NCI-H2029 (cell line): ENCODE data around the gene ISLR.

ENCODE experiments used
- DNase-seq: peaks from one replicate; lab custom pipeline; 2025; lab: John Stamatoyannopoulos, UW

ISLR gene

DNA sequence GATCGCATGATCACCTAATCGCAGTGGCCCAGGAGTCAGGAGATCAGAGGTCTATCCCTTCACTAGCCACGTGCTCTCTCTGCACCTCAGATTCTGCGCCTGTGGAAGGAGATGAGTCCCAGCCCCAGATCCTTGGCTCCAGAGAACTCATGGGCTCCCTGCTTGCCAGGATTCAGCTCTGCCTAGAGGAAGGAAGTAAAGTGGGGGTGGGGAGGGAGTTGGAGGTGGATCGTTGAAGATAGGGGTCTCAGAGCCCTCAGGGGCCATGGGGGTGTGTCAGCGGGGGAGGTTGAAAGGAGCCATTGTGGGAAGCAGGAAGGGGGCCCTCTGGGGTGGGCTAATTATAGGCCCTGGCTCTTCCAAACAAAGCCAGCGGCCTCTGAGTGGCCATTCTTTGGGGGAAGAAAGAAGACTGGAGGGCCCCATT, 40.4 kb downstream of the ISLR start:
- DNase-seq: no peak

- no peak for DNase-seq
Measured at GRCh38 chr15:74214324-74215021, 41.0 kb downstream of the ISLR start.

- no peak for DNase-seq
Measured at GRCh38 chr15:74215958-74216357, 42.4 kb downstream of the ISLR start.

- DNase-seq: no peak
Measured at GRCh38 chr15:74216949-74217348, 43.4 kb downstream of the ISLR start.

GRCh38 chr15:74217907-74218885, 44.7 kb downstream of the ISLR start:
- DNase-seq: no peak

- DNase-seq: no peak
Measured at GRCh38 chr15:74220475-74221248, 47.2 kb downstream of the ISLR start.

DNA sequence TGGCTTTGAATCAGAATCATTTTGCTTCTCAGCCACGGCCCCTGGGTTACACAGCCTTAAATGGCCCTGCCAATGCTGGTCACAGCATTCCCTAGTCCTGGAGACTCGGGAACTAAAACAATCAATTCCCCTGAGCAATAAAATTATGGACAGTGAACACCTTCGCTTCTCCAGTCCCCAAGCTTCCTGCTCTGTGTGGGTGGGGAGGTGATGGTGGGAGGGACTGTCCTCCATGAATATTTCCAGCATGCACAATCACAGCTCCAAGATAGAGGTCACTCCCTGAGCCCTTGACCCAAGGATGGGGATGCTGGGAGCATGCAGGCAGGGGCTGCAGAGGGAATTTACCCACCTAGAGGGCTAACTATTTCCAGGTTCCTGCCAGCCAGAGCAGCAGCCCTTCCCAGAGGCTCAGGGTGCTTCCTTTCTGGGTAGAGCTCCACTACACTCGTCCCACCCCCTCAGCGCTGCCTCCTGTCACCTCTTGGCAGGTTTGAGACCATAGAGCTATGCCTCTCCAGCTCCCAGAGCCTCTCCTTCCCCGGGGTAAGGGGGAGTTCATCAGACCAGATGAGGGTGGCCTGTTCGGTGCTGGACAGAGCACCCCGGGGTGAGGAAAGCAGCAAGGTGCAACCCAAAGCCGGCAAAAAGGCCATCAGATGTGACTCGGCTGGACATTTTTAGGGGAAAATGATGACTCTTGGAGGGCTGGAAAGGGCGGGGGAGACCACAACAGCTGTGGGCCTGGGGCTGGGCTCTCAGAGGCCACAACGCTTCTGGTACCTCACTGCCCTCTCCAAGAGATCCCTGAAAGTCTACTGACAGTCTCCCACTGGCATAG, 48.1 kb downstream of the ISLR start:
- no peak for DNase-seq

- no peak for DNase-seq
Measured at GRCh38 chr15:74222240-74223119, 49.0 kb downstream of the ISLR start.

- DNase-seq: no peak
Measured at GRCh38 chr15:74225928-74226327, 52.4 kb downstream of the ISLR start.
